Panc1 (cell line): ENCODE results near the gene TTC38.

Experiments
- POLR2AphosphoS5 ChIP-seq: IDR thresholded peaks from 2 replicates; pipeline ENCODE4 v1.6.1; 2012; ENCODE audit warnings: mild to moderate bottlenecking, low read depth, low read length, moderate library complexity
- SIN3A ChIP-seq: IDR thresholded peaks from 2 replicates; pipeline ENCODE4 v1.6.1; 2012; ENCODE audit warnings: low read depth, mild to moderate bottlenecking, low read length, moderate library complexity, borderline replicate concordance; ENCODE audit not compliant: insufficient read depth
- TCF7L2 ChIP-seq: IDR thresholded peaks from 2 replicates; pipeline ENCODE4 v1.6.1; 2011; ENCODE audit warnings: mild to moderate bottlenecking, low read depth, low read length, inconsistent platforms
- TF ChIP-seq, protein P1 (sequence below): fragments of 450-650 bp; IDR thresholded peaks from 2 replicates; pipeline ENCODE4 v1.5.1; 2017; ENCODE audit warnings: mild to moderate bottlenecking
- TF ChIP-seq, protein P2 (sequence below), 2 experiments: IDR thresholded peaks; 2 replicates each; pipeline ENCODE4 v1.6.1; 2011 to 2012; ENCODE audit warnings: low read depth in 2 of 2, control low read depth in 1 of 2, low read length in 1 of 2, mild to moderate bottlenecking in 1 of 2, moderate library complexity in 1 of 2; ENCODE audit not compliant: insufficient read depth in 1 of 2

DNA sequence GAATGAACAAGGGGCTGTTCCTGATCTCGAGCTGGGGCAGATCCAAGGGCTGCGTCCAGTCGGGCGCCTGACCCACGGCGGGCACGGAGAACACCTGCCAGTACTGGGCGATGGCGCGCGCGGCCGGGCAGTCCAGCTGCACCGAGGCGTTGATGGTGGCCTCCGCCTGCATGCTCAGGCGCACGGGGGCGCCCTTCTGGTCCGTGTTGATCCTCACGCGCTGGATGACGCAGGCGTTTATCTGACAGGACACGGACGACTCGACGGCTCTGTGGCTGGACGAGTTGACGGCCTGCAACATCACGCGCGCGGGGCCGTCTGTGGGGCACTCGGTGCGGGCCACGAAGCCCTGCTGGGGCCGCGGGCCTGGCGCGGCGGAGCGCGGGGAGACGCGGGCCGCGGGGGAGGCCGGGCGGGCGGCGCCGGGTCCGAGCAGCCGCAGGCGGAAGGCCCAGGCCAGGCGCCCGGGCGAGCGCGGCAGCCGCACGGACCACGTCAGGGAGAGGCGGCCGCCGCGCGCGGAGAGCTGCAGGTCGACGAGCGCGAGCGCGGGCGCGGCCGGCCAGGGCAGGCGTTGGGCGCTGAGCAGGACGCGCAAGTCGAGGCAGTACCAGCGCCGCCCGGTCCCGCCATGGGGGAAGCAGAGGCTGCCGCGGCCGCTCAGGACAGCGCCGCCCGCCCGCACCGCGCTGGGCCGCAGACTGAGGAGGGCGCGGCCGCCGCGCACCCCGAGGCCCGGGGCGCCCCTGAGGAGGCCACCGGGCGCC, 5.2 kb upstream of the TTC38 start:
- TF ChIP-seq, protein P1, sequence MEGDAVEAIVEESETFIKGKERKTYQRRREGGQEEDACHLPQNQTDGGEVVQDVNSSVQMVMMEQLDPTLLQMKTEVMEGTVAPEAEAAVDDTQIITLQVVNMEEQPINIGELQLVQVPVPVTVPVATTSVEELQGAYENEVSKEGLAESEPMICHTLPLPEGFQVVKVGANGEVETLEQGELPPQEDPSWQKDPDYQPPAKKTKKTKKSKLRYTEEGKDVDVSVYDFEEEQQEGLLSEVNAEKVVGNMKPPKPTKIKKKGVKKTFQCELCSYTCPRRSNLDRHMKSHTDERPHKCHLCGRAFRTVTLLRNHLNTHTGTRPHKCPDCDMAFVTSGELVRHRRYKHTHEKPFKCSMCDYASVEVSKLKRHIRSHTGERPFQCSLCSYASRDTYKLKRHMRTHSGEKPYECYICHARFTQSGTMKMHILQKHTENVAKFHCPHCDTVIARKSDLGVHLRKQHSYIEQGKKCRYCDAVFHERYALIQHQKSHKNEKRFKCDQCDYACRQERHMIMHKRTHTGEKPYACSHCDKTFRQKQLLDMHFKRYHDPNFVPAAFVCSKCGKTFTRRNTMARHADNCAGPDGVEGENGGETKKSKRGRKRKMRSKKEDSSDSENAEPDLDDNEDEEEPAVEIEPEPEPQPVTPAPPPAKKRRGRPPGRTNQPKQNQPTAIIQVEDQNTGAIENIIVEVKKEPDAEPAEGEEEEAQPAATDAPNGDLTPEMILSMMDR: no peak
- TF ChIP-seq, protein P2, sequence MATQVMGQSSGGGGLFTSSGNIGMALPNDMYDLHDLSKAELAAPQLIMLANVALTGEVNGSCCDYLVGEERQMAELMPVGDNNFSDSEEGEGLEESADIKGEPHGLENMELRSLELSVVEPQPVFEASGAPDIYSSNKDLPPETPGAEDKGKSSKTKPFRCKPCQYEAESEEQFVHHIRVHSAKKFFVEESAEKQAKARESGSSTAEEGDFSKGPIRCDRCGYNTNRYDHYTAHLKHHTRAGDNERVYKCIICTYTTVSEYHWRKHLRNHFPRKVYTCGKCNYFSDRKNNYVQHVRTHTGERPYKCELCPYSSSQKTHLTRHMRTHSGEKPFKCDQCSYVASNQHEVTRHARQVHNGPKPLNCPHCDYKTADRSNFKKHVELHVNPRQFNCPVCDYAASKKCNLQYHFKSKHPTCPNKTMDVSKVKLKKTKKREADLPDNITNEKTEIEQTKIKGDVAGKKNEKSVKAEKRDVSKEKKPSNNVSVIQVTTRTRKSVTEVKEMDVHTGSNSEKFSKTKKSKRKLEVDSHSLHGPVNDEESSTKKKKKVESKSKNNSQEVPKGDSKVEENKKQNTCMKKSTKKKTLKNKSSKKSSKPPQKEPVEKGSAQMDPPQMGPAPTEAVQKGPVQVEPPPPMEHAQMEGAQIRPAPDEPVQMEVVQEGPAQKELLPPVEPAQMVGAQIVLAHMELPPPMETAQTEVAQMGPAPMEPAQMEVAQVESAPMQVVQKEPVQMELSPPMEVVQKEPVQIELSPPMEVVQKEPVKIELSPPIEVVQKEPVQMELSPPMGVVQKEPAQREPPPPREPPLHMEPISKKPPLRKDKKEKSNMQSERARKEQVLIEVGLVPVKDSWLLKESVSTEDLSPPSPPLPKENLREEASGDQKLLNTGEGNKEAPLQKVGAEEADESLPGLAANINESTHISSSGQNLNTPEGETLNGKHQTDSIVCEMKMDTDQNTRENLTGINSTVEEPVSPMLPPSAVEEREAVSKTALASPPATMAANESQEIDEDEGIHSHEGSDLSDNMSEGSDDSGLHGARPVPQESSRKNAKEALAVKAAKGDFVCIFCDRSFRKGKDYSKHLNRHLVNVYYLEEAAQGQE (IDR thresholded peaks at IDR 0.05; ENCODE audit: insufficient read depth in 1 of 2, low read depth in 2 of 2, low read length in 1 of 2): no peak
- TF ChIP-seq POLR2AphosphoS5 (no peak), SIN3A (no peak), TCF7L2 (no peak)
